HUES6 (cell line): Measurements from ENCODE around the gene ANXA1.

Experiments used
- H3K27ac ChIP-seq: 2 replicates; pipeline ENCODE4 v1.7.0; 2013; ENCODE audit warnings: low read depth, mild to moderate bottlenecking, low read length, inconsistent platforms
- H3K27me3 ChIP-seq: 2 replicates; pipeline ENCODE4 v1.6.1; 2013; ENCODE audit warnings: low read length; ENCODE audit not compliant: control insufficient read depth, insufficient read depth
- H3K36me3 ChIP-seq: 2 replicates; pipeline ENCODE4 v1.6.1; 2013; ENCODE audit warnings: low read length; ENCODE audit not compliant: control insufficient read depth, insufficient read depth
- H3K4me1 ChIP-seq: 2 replicates; pipeline ENCODE4 v1.6.1; 2013; ENCODE audit warnings: low read length; ENCODE audit not compliant: control insufficient read depth, insufficient read depth
- H3K4me3 ChIP-seq: 2 replicates; pipeline ENCODE4 v1.5.1; 2013; ENCODE audit warnings: low read depth, low read length
- H3K9ac ChIP-seq: one replicate; pipeline ENCODE4 v1.6.1; 2013; ENCODE audit warnings: mild to moderate bottlenecking, low read length
- H3K9me3 ChIP-seq: 2 replicates; pipeline ENCODE4 v1.6.1; 2013; ENCODE audit warnings: low read depth, low read length; ENCODE audit not compliant: control insufficient read depth, insufficient read depth

Gene ANXA1

GRCh38 chr9:73155968-73156864, 4.6 kb downstream of the ANXA1 start:
- H3K9me3 ChIP-seq = no peaks in the 10 kb centered on the region
- no peak overlapping the region for H3K9ac ChIP-seq
- H3K4me3 ChIP-seq = no peak overlapping the region
- no peaks in the 10 kb centered on the region for H3K27me3 ChIP-seq
- peaks cover 51% of the 10 kb centered on the region for H3K4me1 ChIP-seq
- H3K36me3 ChIP-seq = peaks cover 4% of the 10 kb centered on the region; the same call in 1 of the 2 replicates
- H3K27ac ChIP-seq = no peak overlapping the region

- peaks cover 4% of the 10 kb centered on the region; the same call in 1 of the 2 replicates for H3K36me3 ChIP-seq
- H3K9me3 ChIP-seq = no peaks in the 10 kb centered on the region
- H3K9ac ChIP-seq = no peak overlapping the region
- H3K27ac ChIP-seq = no peak overlapping the region
- H3K4me1 ChIP-seq = peaks cover 45% of the 10 kb centered on the region
- no peaks in the 10 kb centered on the region for H3K27me3 ChIP-seq
- H3K4me3 ChIP-seq = no peak overlapping the region
Observed at GRCh38 chr9:73156865-73157187, 5.2 kb downstream of the ANXA1 start.

GRCh38 chr9:73157811-73158210, 6.1 kb downstream of the ANXA1 start:
- Histone ChIP-seq H3K4me3 (no peak overlapping the region), H3K36me3 (peaks cover 4% of the 10 kb centered on the region; the same call in 1 of the 2 replicates), H3K27ac (0 out of 2 replicates have a peak overlapping the region, but pooled peaks have one; percentile 33), H3K27me3 (no peaks in the 10 kb centered on the region), H3K9ac (no peak overlapping the region), H3K4me1 (peaks cover 36% of the 10 kb centered on the region), H3K9me3 (no peaks in the 10 kb centered on the region)

GRCh38 chr9:73158723-73159122, 7.1 kb downstream of the ANXA1 start:
- H3K27ac ChIP-seq = no peak overlapping the region

DNA sequence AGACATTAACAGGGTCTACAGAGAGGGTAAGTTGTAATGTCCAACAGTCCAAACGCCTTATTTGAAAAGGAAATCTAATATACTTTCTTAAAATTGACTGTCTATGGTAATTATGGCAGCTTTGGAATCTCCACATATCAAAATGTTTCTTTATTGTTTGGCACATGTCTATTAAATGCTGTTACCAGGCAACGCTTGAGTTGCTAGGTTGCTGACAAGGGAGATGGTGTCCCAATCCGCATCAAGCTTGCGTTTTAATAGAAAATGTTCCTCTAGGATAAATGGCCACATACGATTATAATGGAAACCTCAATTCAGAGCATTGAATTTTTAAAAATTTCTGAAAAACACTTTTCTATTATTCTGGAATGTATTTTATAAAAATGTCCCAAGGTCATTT, 9.2 kb downstream of the ANXA1 start:
- peaks cover 23% of the 10 kb centered on the region for H3K4me1 ChIP-seq
- no peaks in the 10 kb centered on the region for H3K27me3 ChIP-seq
- H3K36me3 ChIP-seq = peaks cover 7% of the 10 kb centered on the region; the same call in 1 of the 2 replicates
- no peak overlapping the region for H3K4me3 ChIP-seq
- H3K27ac ChIP-seq = no peak overlapping the region
- H3K9me3 ChIP-seq = no peaks in the 10 kb centered on the region
- H3K9ac ChIP-seq = no peak overlapping the region

More at GRCh38 chr9:73158723-73159122, 7.1 kb downstream of the ANXA1 start:
- Histone ChIP-seq H3K27me3 (no peaks in the 10 kb centered on the region), H3K4me1 (peaks cover 33% of the 10 kb centered on the region), H3K36me3 (peaks cover 4% of the 10 kb centered on the region; the same call in 1 of the 2 replicates), H3K9ac (no peak overlapping the region), H3K4me3 (no peak overlapping the region), H3K9me3 (no peaks in the 10 kb centered on the region)

DNA sequence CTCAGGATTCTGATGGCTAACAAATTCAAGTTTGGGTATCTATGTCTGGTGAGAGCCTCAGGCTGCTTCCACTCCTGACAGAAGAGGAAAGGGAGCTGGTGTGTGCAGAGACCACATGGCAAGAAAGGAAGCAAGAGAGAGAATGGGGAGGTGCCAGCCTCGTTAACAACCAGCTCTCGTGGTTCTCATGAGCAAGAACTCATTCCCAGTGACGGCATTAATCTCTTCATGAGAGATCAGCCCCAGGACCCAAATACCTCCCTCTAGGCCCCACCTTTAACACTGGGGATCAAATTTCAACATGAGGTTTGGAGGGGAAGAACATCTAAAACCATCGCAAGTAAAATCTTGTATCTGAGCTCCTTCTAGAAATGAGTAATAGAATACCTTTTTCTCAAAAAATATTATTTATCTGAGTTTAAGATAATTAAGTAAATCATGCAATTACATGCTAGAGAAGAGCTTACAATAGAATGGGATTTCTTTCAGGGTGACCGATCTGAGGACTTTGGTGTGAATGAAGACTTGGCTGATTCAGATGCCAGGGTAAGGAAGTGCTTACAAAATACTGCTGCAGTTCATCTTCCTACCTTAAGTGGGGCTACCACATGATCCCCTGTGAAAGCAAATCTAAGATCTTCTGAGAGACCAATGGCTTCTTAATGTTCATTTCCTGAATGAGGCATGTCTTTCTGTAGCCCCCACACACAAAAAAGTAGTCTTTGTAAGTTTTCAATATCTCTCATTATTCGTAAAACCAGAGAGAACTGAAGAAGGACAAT, 11.5 kb downstream of the ANXA1 start:
- Histone ChIP-seq H3K36me3 (peaks cover 7% of the 10 kb centered on the region; the same call in 1 of the 2 replicates), H3K4me3 (no peak overlapping the region), H3K4me1 (peaks cover 18% of the 10 kb centered on the region)

GRCh38 chr9:73165911-73166310, 14.2 kb downstream of the ANXA1 start:
- no peak overlapping the region for H3K4me3 ChIP-seq
- H3K27me3 ChIP-seq = no peaks in the 10 kb centered on the region
- peaks cover 3% of the 10 kb centered on the region; the same call in 1 of the 2 replicates for H3K36me3 ChIP-seq
- peaks cover 6% of the 10 kb centered on the region; the same call in 1 of the 2 replicates for H3K4me1 ChIP-seq
- H3K9ac ChIP-seq = no peak overlapping the region
- no peaks in the 10 kb centered on the region for H3K9me3 ChIP-seq
- no peak overlapping the region for H3K27ac ChIP-seq

More for the DNA sequence above, 11.5 kb downstream of the ANXA1 start:
- Histone ChIP-seq H3K27ac (no peak overlapping the region), H3K9me3 (no peaks in the 10 kb centered on the region), H3K27me3 (no peaks in the 10 kb centered on the region), H3K9ac (no peak overlapping the region)

DNA sequence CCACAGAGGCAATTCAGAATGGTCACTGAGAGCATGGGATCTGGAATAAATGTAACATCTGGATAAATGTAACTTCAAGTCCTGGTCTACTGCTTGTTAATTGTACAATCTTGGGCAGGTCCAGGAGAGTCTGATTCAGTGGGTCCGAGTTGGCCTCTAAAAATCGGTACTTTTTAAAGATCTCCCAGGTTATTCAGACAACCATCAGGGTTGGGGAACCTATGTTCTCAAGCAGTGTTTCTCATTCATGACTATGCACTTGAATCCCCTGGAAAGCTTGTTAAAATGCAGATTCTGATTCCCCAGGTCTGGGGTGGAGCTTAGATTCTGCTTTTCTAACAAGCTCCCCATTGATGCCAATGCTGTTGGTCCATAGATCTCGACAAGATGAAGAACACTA, 14.8 kb downstream of the ANXA1 start:
- no peak overlapping the region for H3K4me3 ChIP-seq
- no peak overlapping the region for H3K9ac ChIP-seq
- peaks cover 6% of the 10 kb centered on the region; the same call in 1 of the 2 replicates for H3K4me1 ChIP-seq
- H3K27ac ChIP-seq = no peak overlapping the region
- H3K9me3 ChIP-seq = no peaks in the 10 kb centered on the region
- no peaks in the 10 kb centered on the region for H3K27me3 ChIP-seq
- peaks cover 2% of the 10 kb centered on the region; the same call in 1 of the 2 replicates for H3K36me3 ChIP-seq

DNA sequence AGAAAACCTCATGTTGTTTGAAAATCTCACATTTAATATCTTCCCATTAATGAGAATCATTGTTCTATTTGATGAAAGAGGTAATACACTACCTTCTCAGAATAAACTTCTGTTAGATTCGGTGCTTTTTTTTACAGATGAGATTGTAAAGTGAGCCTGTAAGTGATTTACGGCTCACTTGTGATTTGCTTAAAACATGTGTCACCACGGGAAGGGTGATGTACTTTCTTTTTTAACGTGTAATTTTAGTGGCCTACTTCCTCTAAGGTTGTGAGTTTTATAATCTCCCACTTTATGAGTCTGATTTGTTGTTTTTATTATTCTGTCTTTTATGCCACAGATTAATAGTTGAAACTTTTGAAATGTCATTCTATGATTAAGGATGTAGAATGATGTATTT, 15.9 kb downstream of the ANXA1 start:
- Histone ChIP-seq H3K4me3 (no peak overlapping the region), H3K27ac (no peak overlapping the region), H3K4me1 (peaks cover 6% of the 10 kb centered on the region; the same call in 1 of the 2 replicates), H3K9me3 (no peaks in the 10 kb centered on the region), H3K27me3 (no peaks in the 10 kb centered on the region), H3K9ac (no peak overlapping the region), H3K36me3 (peaks cover 2% of the 10 kb centered on the region; the same call in 1 of the 2 replicates)

DNA sequence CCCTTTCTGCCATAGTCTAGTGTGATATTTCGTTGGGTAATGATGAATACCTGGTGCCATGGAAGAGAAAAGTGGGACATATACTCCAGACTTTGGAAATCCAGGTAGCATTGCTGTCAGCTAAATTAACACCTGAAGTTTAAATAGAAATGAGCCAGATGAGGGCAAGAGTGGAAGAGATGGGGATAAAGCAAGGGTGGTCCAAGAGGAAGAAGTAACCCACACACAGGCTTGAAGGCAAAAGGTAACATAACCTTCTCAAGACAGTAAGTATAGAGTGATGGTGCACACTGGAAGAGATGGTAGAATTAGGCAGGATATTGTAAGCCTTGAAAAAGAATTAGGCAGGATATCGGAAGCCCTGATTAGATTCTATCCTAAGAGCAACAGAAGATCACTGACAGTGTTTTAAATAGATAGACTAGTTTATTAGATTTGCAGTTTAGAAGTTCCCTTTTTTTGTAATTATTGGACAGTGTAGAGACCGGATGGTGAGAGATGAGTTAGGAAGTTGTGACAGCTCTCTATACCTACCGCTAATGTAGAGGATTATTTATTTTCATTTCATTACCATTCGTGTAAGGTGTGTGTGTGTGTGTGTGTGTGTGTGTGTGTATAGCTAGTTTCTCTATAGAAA, 16.8 kb downstream of the ANXA1 start:
- Histone ChIP-seq H3K9me3 (no peaks in the 10 kb centered on the region), H3K27ac (no peak overlapping the region), H3K9ac (no peak overlapping the region), H3K36me3 (peaks cover 2% of the 10 kb centered on the region; the same call in 1 of the 2 replicates), H3K4me3 (no peak overlapping the region), H3K4me1 (0 out of 2 replicates have a peak, but pooled peaks cover 1% of the 10 kb centered on the region), H3K27me3 (no peaks in the 10 kb centered on the region)
